H1 (cell line): ENCODE measurements around the gene B4GALNT3. TPM values are rescaled to one million over a fixed set of nuclear protein-coding genes. Genes with fewer than 3 reads are reported as not detected.

Experiments
- RFX5 ChIP-seq: IDR thresholded peaks from 2 replicates; pipeline ENCODE4 v1.6.1; 2011; ENCODE audit warnings: low read depth, low read length, improper control_type of control experiment, borderline replicate concordance
- polyA plus RNA-seq, 7 experiments: library from polyadenylated mRNA; depleted of rRNA in 3 of 7; stranded (reverse) in 5 of 7; unstranded in 2 of 7; fragments of >200 nt in 5 of 7; fragments of 200-250 nt in 2 of 7; gene quantifications; 1 replicate in 5 of 7; 2 replicates in 1 of 7; 4 replicates in 1 of 7; pipeline versions ENCODE4 v1.2.1 to v1.2.3, GENCODE V29; 2011 to 2013; ENCODE audit warnings: missing spikeins in 2 of 7, mixed read lengths in 2 of 7
- total RNA-seq: library from RNA; stranded (reverse); fragmentation: NEBNext Ultra II Directional; extraction: Animal tissue kit (Norgen Biotek cat#: 25700); gene quantifications from 2 replicates; pipeline ENCODE4 v1.2.1, GENCODE V29; 2021

The B4GALNT3 gene
- total and polyA plus RNA-seq, 2 of the 8 experiments (the other 6 are each of a cell fraction or from before 2014, with no cell fraction given): 12.5 to 20.3 TPM

GRCh38 chr12:457676-458075 lies 2.1 kb upstream of the B4GALNT3 start (continued):
- no peak for TF ChIP-seq RFX5
- TF ChIP-seq, all 59 proteins: peak for 0
